ENCODE results near the gene TAPBP.

Gene TAPBP

GRCh38 chr6:33294086-33294823 lies 19.6 kb downstream of the TAPBP start:
- H3K4me2 ChIP-seq (ENCODE audit: low read length) = no peak overlapping the region
- TF ChIP-seq CTCF (IDR thresholded peaks at IDR 0.05) = no peak

GRCh38 chr6:33292996-33293682 lies 20.7 kb downstream of the TAPBP start:
- H3K27ac ChIP-seq = no peak overlapping the region
- H3K4me3 ChIP-seq (ENCODE audit: low read depth, low read length) = no peak overlapping the region
- TF ChIP-seq CTCF (IDR thresholded peaks at IDR 0.05) = no peak
- no peak overlapping the region for H3K9ac ChIP-seq
- H3K9me3 ChIP-seq (ENCODE audit: control insufficient read depth, low read length) = no peaks in the 10 kb centered on the region
- no peak overlapping the region for H3K4me2 ChIP-seq (ENCODE audit: low read length)
- H2AFZ ChIP-seq = no peak overlapping the region
- H3K79me2 ChIP-seq = peaks cover 19% of the 10 kb centered on the region
- H3K4me1 ChIP-seq = peaks cover 12% of the 10 kb centered on the region
- no peaks in the 10 kb centered on the region for H3K36me3 ChIP-seq (ENCODE audit: control insufficient read depth, insufficient read depth, low read length)
- H3K27me3 ChIP-seq (ENCODE audit: control insufficient read depth, insufficient read depth, low read length) = no peaks in the 10 kb centered on the region

More at GRCh38 chr6:33294086-33294823, 19.6 kb downstream of the TAPBP start:
- H3K9ac ChIP-seq = no peak overlapping the region
- H3K27ac ChIP-seq = no peak overlapping the region
- no peak overlapping the region for H3K4me3 ChIP-seq (ENCODE audit: low read depth, low read length)
- H2AFZ ChIP-seq = no peak overlapping the region
- H3K36me3 ChIP-seq (ENCODE audit: control insufficient read depth, insufficient read depth, low read length) = no peaks in the 10 kb centered on the region
- H3K9me3 ChIP-seq (ENCODE audit: control insufficient read depth, low read length) = no peaks in the 10 kb centered on the region
- H3K4me1 ChIP-seq = peaks cover 8% of the 10 kb centered on the region
- peaks cover 14% of the 10 kb centered on the region for H3K79me2 ChIP-seq
- no peaks in the 10 kb centered on the region for H3K27me3 ChIP-seq (ENCODE audit: control insufficient read depth, insufficient read depth, low read length)

GRCh38 chr6:33290459-33290858 lies 23.4 kb downstream of the TAPBP start:
- Histone ChIP-seq H3K36me3 (ENCODE audit: control insufficient read depth, insufficient read depth, low read length) (no peaks in the 10 kb centered on the region), H3K4me1 (peaks cover 11% of the 10 kb centered on the region), H3K9me3 (ENCODE audit: control insufficient read depth, low read length) (no peaks in the 10 kb centered on the region), H3K9ac (no peak overlapping the region), H2AFZ (no peak overlapping the region), H3K4me3 (ENCODE audit: low read depth, low read length) (peak overlapping the region; percentile 83), H3K4me2 (ENCODE audit: low read length) (peak overlapping the region; percentile 82), H3K79me2 (peaks cover 18% of the 10 kb centered on the region), H3K27ac (no peak overlapping the region), H3K27me3 (ENCODE audit: control insufficient read depth, insufficient read depth, low read length) (no peaks in the 10 kb centered on the region)
- TF ChIP-seq CTCF (IDR thresholded peaks at IDR 0.05) = no peak

GRCh38 chr6:33289784-33290315 lies 24.0 kb downstream of the TAPBP start:
- peaks cover 11% of the 10 kb centered on the region for H3K4me1 ChIP-seq
- H3K9ac ChIP-seq = peak overlapping the region; percentile 41
- no peaks in the 10 kb centered on the region for H3K9me3 ChIP-seq (ENCODE audit: control insufficient read depth, low read length)
- no peaks in the 10 kb centered on the region for H3K36me3 ChIP-seq (ENCODE audit: control insufficient read depth, insufficient read depth, low read length)
- no peaks in the 10 kb centered on the region for H3K27me3 ChIP-seq (ENCODE audit: control insufficient read depth, insufficient read depth, low read length)
- H3K4me2 ChIP-seq (ENCODE audit: low read length) = peak overlapping the region; percentile 82
- H3K27ac ChIP-seq = peak overlapping the region; percentile 65
- peak overlapping the region; percentile 59 for H2AFZ ChIP-seq
- peaks cover 18% of the 10 kb centered on the region for H3K79me2 ChIP-seq
- TF ChIP-seq CTCF (IDR thresholded peaks at IDR 0.05) = no peak
- H3K4me3 ChIP-seq (ENCODE audit: low read depth, low read length) = peak overlapping the region; percentile 83

Measured in parathyroid adenoma (tissue), 2 donors.